Heart right ventricle (tissue), 16 donors: ENCODE measurements around the gene PARN. TPM values are rescaled to one million over a fixed set of nuclear protein-coding genes. Genes with fewer than 3 reads are reported as not detected.

ENCODE experiments used
- ATAC-seq, 8 donors: fragments of 200-7000 bp; cut with Tn5 transposase; one replicate each; pipeline ENCODE4 v1.9.1; 2020; ENCODE audit warnings: mild to moderate bottlenecking in 8 of 8, moderate library complexity in 8 of 8, moderate number of reproducible peaks in 1 of 8
- DNase-seq, 2 donors: peaks; one replicate each; pipeline ENCODE4 v3.0.0-alpha.2; 2020
- H3K27ac ChIP-seq, 10 donors: fragments of 200-600 bp; sonication (generic) in 2 of 10; one replicate each; pipeline versions ENCODE4 v1.5.0 to v1.8.0; 2020 to 2022; ENCODE audit warnings: mild to moderate bottlenecking in 3 of 10
- H3K27me3 ChIP-seq, 7 donors: fragments of 200-600 bp; one replicate each; pipeline ENCODE4 v1.8.0; 2021 to 2022; ENCODE audit warnings: mild to moderate bottlenecking in 2 of 7
- H3K36me3 ChIP-seq, 9 donors: fragments of 200-600 bp; sonication (generic) in 1 of 9; one replicate each; pipeline versions ENCODE4 v1.5.0 to v1.8.0; 2020 to 2022; ENCODE audit warnings: mild to moderate bottlenecking in 2 of 9
- H3K4me1 ChIP-seq, 9 donors: fragments of 200-600 bp; sonication (generic) in 1 of 9; one replicate each; pipeline versions ENCODE4 v1.5.0 to v1.8.0; 2020 to 2022; ENCODE audit warnings: mild to moderate bottlenecking in 4 of 9
- H3K4me3 ChIP-seq, 10 donors: fragments of 200-600 bp; sonication (generic) in 2 of 10; one replicate each; pipeline versions ENCODE4 v1.5.0 to v1.8.0; 2020 to 2022; ENCODE audit warnings: mild to moderate bottlenecking in 7 of 10, moderate library complexity in 2 of 10
- H3K9me3 ChIP-seq, 11 donors: fragments of 200-600 bp in 10 of 11; sonication (generic) in 2 of 11; one replicate each; pipeline versions ENCODE4 v1.5.0 to v1.8.0; 2013 to 2022; ENCODE audit warnings: mild to moderate bottlenecking in 2 of 11, control low read depth in 1 of 11, moderate library complexity in 1 of 11
- WGBS, 2 donors: extraction: QIAGEN DNeasy Blood & Tissue Kit; methylation state at CpG; one replicate each; pipeline ENCODE4 v1.1.7; 2013; ENCODE audit warnings: inconsistent platforms in 1 of 2; 5-methylcytosine and 5-hydroxymethylcytosine counted together
- intact Hi-C, 10 donors: fragments of 100-400 bp; cut with DNase I; formaldehyde crosslinking; loops; one replicate each; pipeline versions ENCODE4 v1.11.1 to v1.14.2; 2022
- polyA plus RNA-seq, 2 donors: library from polyadenylated mRNA; stranded (reverse); fragments of 200-250 nt; gene quantifications; one replicate each; pipeline ENCODE4 v1.2.3, GENCODE V29; 2013
- total RNA-seq, 10 donors: library from RNA; stranded (reverse); fragmentation: NEBNext Ultra II Directional in 3 of 10; extraction: Animal tissue kit (Norgen Biotek cat#: 25700) in 3 of 10; gene quantifications; one replicate each; pipeline versions ENCODE4 v1.2.1 to v1.2.4, GENCODE V29; 2021 to 2023
- TF ChIP-seq, protein P1 (sequence below), 9 donors: fragments of 200-600 bp; sonication (generic) in 2 of 9; IDR thresholded peaks; one replicate each; pipeline versions ENCODE4 v1.5.0 to v1.8.0; 2021 to 2022; ENCODE audit warnings: antibody characterized with exemption in 9 of 9, mild to moderate bottlenecking in 5 of 9, moderate library complexity in 1 of 9
- donor health status: Arrhythmogenic right ventricular cardiomyopathy.
- donor health status: ischemic (EF 13 %, LVEDD 7.1; RV severe dilation, severe dysfunction).
- donor health status: healthy with polysubstance abuse.
- donor health status: DM: no; HTN: yes; CAD: no.
- donor health status: DM: no; HTN: no; CAD: no.
- donor health status: ischemic (EF 25% LVEDD 6.9; RV normal size, moderate dysfunction).
- donor health status: ischemic (EF 25% LVEDD 5.7; RV mildly dilated, moderate dysfunction).
- donor health status: healthy.
- donor health status: DM: yes; HTN: yes; CAD: no.
- donor health status: Ischemic cardiomyopathy.
- donor health status: ischemic (EF 35%, LVEDD 5.7; RV mildly dilated, moderate dysfunction).
- donor health status: nonischemic (EF 11% LVEDD 7.7; RV severe dilation, severe dysfunction).
- donor health status: DM: yes; HTN: yes; CAD: no.
- donor health status: PGD.
- donor health status: ischemic (EF 29% LVEDD 5.4; RV normal size, mild dysfunction).
- donor health status: nonischemic (EF 23%, LVEDD 6.1; RV moderate dilation, normal function).

Gene PARN
- total and polyA plus RNA-seq, 12 donors: 7.0 to 25.3 (median 22.8) TPM

DNA sequence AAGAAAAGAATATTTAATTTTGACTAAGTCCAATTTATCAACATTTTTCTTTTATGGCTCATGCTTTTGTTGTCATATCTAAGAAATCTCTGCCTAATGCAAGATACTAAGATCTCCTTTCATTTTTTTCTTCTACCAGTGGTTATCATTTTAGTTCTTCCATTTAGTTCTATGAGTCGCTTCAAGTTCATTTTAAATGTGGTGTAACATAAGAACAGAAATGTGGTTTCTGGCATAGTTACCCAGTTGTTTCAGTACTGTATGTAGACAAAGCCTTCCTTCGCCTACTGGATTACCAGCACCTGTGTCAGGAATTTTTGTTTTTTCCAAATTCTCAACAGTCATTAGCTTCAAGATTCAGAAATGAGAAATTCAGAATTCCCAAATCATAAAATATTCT, 175.7 kb downstream of the PARN start:
- no peak overlapping the region for H3K27ac ChIP-seq
- no peaks in the 10 kb centered on the region for H3K36me3 ChIP-seq
- no peak overlapping the region for H3K4me3 ChIP-seq
- TF ChIP-seq, protein P1, sequence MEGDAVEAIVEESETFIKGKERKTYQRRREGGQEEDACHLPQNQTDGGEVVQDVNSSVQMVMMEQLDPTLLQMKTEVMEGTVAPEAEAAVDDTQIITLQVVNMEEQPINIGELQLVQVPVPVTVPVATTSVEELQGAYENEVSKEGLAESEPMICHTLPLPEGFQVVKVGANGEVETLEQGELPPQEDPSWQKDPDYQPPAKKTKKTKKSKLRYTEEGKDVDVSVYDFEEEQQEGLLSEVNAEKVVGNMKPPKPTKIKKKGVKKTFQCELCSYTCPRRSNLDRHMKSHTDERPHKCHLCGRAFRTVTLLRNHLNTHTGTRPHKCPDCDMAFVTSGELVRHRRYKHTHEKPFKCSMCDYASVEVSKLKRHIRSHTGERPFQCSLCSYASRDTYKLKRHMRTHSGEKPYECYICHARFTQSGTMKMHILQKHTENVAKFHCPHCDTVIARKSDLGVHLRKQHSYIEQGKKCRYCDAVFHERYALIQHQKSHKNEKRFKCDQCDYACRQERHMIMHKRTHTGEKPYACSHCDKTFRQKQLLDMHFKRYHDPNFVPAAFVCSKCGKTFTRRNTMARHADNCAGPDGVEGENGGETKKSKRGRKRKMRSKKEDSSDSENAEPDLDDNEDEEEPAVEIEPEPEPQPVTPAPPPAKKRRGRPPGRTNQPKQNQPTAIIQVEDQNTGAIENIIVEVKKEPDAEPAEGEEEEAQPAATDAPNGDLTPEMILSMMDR (IDR thresholded peaks at IDR 0.05): no peak
- intact Hi-C loops: no loop called here
- peaks cover 0 to 18% (median 12%) of the 10 kb centered on the region in 9 donors for H3K4me1 ChIP-seq
- DNase-seq (no peak), ATAC-seq (no peak)
- no peaks in the 10 kb centered on the region for H3K9me3 ChIP-seq
- H3K27me3 ChIP-seq: no peaks in the 10 kb centered on the region
- 97 to 98% methylated on average over 2 of the region's 2 CpGs for WGBS, 2 donors

DNA sequence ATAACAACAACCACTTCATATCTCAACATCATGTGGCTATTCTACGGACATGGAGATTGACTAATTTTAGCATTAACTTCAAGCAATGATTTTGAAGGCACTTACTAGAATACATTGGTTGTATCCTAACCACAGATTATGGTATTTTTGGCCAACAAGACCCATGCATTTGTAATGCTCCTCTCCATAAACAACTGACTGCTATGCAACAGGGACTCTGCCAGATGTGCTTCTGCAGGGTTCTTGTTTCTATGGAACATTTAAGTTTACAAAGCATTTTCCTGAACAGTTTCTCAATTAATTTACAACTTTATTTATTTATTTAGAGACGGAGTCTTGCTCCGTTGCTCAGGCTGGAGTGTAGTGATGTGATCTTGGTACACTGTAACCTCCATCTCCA, 178.0 kb downstream of the PARN start:
- TF ChIP-seq, protein P1 (IDR thresholded peaks at IDR 0.05): no peak
- Histone ChIP-seq H3K4me3 (no peak overlapping the region), H3K27me3 (no peaks in the 10 kb centered on the region), H3K36me3 (peaks cover 0 to under 1% (median 0%) of the 10 kb centered on the region in 9 donors), H3K9me3 (no peaks in the 10 kb centered on the region), H3K4me1 (peaks cover 0 to 21% (median 13%) of the 10 kb centered on the region in 9 donors), H3K27ac (no peak overlapping the region)
- intact Hi-C loops: no loop called here
- WGBS, 2 donors: 96 to 97% methylated on average over 3 of the region's 3 CpGs
- DNase-seq (no peak), ATAC-seq (no peak)

DNA sequence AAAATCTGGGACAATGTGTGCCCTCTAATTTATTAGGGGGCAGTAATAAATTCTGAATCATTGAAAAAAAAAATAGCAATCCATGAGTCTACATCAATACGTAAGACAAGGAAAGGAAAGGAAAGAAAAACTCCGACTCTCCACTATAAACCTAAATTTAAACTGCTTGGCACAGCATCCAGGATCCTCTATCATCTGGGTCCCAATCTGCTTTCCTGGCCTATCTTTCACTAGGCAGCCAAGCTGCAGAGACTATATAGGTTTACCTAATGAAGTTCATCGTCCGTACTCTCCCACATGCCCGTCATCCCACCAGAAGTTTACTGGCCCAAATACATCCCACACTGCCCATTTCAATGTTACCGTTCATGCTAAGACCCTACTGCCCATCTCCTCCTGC, 179.2 kb downstream of the PARN start:
- H3K27me3 ChIP-seq: no peaks in the 10 kb centered on the region
- no peak for DNase-seq
- TF ChIP-seq, protein P1 (IDR thresholded peaks at IDR 0.05): no peak
- no peak overlapping the region for H3K27ac ChIP-seq
- peaks cover 0 to 13% (median 0%) of the 10 kb centered on the region in 9 donors for H3K36me3 ChIP-seq
- peak in 1 of 8 donors; percentile 7 for ATAC-seq
- no peaks in the 10 kb centered on the region for H3K9me3 ChIP-seq
- WGBS, 2 donors: 73 to 74% methylated on average over 6 of the region's 6 CpGs
- no peak overlapping the region for H3K4me3 ChIP-seq
- intact Hi-C loops: no loop called here
- peaks cover 0 to 21% (median 13%) of the 10 kb centered on the region in 9 donors for H3K4me1 ChIP-seq

DNA sequence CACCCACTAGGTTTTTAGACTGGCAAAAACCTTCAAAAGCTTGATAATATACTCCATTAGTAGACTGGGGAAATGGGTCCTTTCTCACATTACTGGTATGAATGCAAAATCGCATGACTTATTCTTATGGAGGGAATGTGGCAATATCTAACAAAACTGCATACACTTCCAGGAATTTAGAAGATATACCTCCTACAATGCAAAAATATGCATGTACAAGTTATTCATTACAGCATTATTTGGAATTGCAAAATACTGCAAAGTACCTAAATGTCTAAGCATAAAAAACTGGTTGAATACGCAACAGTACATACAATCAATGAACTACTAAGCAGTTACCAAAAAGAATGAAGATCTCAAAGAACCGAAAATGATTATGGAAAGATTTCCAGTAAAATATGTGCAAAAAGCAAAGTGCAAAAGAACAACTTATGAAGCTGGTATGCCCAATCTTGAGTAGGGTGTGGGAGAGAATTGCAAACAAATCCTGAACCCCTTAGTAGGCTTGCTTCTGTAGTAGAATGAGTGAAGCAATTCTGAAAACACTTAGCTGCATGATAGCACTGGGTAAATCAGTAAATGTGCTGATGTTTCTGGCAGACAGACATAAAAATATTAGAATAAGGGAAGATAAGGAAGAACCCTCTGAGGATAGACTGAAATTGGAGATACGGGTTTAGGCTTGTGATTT, 180.1 kb downstream of the PARN start:
- Histone ChIP-seq H3K9me3 (no peaks in the 10 kb centered on the region), H3K27me3 (no peaks in the 10 kb centered on the region), H3K27ac (no peak overlapping the region), H3K4me3 (no peak overlapping the region), H3K36me3 (peaks cover 0 to 20% (median 8%) of the 10 kb centered on the region in 9 donors), H3K4me1 (peaks cover 0 to 21% (median 13%) of the 10 kb centered on the region in 9 donors)
- no peak for DNase-seq
- 81 to 86% methylated on average over 4 of the region's 4 CpGs for WGBS, 2 donors
- TF ChIP-seq, protein P1 (IDR thresholded peaks at IDR 0.05): no peak
- no peak for ATAC-seq
- intact Hi-C loops: no loop called here
